Fibroblast of skin of abdomen (primary cell): ENCODE results near the gene ASB1.
"Not testable (repeated sequence)": the region's sequence is repeated elsewhere in the genome, so short reads cannot be mapped to it uniquely, and the experiment has no call there.

ENCODE experiments used
- DNase-seq: peaks from one replicate; pipeline ENCODE4 v3.0.0-alpha.2; 2013

Gene ASB1

GRCh38 chr2:238404406-238405216 is 22.1 kb upstream of the ASB1 start:
- no peak for DNase-seq

GRCh38 chr2:238405217-238405555 is 21.5 kb upstream of the ASB1 start:
- DNase-seq, result not testable (repeated sequence)

- no peak for DNase-seq
These were observed 20.3 kb upstream of the ASB1 start for GRCh38 chr2:238406221-238406997.

- no peak for DNase-seq
These were observed 19.8 kb upstream of the ASB1 start for GRCh38 chr2:238406998-238407285.

GRCh38 chr2:238407566-238407965 is 19.2 kb upstream of the ASB1 start:
- no peak for DNase-seq

GRCh38 chr2:238408615-238409340 is 17.9 kb upstream of the ASB1 start:
- DNase-seq, result no peak

GRCh38 chr2:238409341-238410199 is 17.2 kb upstream of the ASB1 start:
- DNase-seq, result no peak

GRCh38 chr2:238412067-238412767 is 14.5 kb upstream of the ASB1 start:
- no peak for DNase-seq

GRCh38 chr2:238413368-238413767 is 13.4 kb upstream of the ASB1 start:
- DNase-seq, result no peak

- DNase-seq, result no peak
These were observed 11.5 kb upstream of the ASB1 start for GRCh38 chr2:238415036-238415764.

GRCh38 chr2:238415893-238416292 is 10.8 kb upstream of the ASB1 start:
- DNase-seq, result no peak

- no peak for DNase-seq
These were observed 8.3 kb upstream of the ASB1 start for GRCh38 chr2:238418196-238418998.

GRCh38 chr2:238418999-238419546 is 7.7 kb upstream of the ASB1 start:
- DNase-seq, result no peak

GRCh38 chr2:238420442-238420841 is 6.3 kb upstream of the ASB1 start:
- no peak for DNase-seq

- no peak for DNase-seq
These were observed 5.6 kb upstream of the ASB1 start for GRCh38 chr2:238420878-238421694.

GRCh38 chr2:238421695-238422035 is 5.1 kb upstream of the ASB1 start:
- no peak for DNase-seq

- no peak for DNase-seq
These were observed 4.4 kb upstream of the ASB1 start for GRCh38 chr2:238422285-238422684.

GRCh38 chr2:238422940-238423339 is 3.8 kb upstream of the ASB1 start:
- no peak for DNase-seq
